Measurements from ENCODE around the gene PRAMEF17.
"Not testable (repeated sequence)": the region's sequence is repeated elsewhere in the genome, so short reads cannot be mapped to it uniquely, and the experiment has no call there.

The PRAMEF17 gene

DNA sequence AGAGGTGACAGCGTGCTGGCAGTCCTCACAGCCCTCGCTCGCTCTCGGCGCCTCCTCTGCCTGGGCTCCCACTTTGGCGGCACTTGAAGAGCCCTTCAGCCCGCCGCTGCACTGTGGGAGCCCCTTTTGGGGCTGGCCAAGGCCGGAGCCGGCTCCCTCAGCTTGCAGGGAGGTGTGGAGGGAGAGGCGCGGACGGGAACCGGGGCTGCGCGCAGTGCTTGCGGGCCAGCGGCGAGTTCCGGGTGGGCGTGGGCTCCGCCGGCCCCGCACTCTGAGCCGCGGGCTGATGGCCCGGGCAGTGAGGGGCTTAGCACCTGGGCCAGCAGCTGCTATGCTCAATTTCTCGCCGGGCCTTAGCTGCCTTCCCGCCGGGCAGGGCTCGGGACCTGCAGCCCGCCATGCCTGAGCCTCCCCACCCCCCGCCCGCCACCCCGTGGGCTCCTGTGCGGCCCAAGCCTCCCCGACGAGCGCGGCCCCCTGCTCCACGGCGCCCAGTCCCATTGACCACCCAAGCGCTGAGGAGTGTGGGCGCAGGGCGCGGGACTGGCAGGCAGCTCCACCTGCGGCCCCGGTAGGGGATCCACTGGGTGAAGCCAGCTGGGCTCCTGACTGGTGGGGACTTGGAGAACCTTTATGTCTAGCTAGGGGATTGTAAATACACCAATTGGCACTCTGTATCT, 49.8 kb downstream of the PRAMEF17 start:
- H3K9me3 ChIP-seq (ENCODE audit: control insufficient read depth in 2 of 2, low read length in 2 of 2); H3K4me3 ChIP-seq (ENCODE audit: low read length in 2 of 2); H3K36me3 ChIP-seq (ENCODE audit: control insufficient read depth in 2 of 2, insufficient read depth in 2 of 2, low read length in 2 of 2); H3K9ac ChIP-seq (ENCODE audit: low read depth in 1 of 2, low read length in 2 of 2); H3K4me1 ChIP-seq (ENCODE audit: control insufficient read depth in 2 of 2, insufficient read depth in 2 of 2, low read length in 2 of 2); H3K27ac ChIP-seq (ENCODE audit: low read depth in 2 of 2, low read length in 2 of 2); H3K27me3 ChIP-seq (ENCODE audit: control insufficient read depth in 2 of 2, insufficient read depth in 2 of 2, low read length in 2 of 2): not testable (repeated sequence)
